Uterus (tissue), 4 donors: ENCODE results near the gene AFF4. TPM values are rescaled to one million over a fixed set of nuclear protein-coding genes. Genes with fewer than 3 reads are reported as not detected.
A peak's percentile ranks its signal among the peaks of the same experiment; 100 is the strongest.
"Not testable (repeated sequence)": the region's sequence is repeated elsewhere in the genome, so short reads cannot be mapped to it uniquely, and the experiment has no call there.

Experiments used
- DNase-seq, 2 donors: peaks; one replicate each; pipeline ENCODE4 v3.0.0-alpha.2; 2019 to 2020
- H3K27ac ChIP-seq, 2 donors: fragments of 200-600 bp; sonication (generic); 1 replicate in 1 of 2; 2 replicates in 1 of 2; pipeline ENCODE4 v1.5.1; 2016 to 2018
- H3K27me3 ChIP-seq, 2 donors: fragments of 200-600 bp; sonication (generic); one replicate each; pipeline ENCODE4 v1.5.1; 2018 to 2019; ENCODE audit warnings: control low read depth in 1 of 2
- H3K36me3 ChIP-seq, 2 donors: fragments of 200-600 bp; sonication (generic); one replicate each; pipeline ENCODE4 v1.5.1; 2019; ENCODE audit warnings: control low read depth in 1 of 2
- H3K4me1 ChIP-seq, 2 donors: fragments of 200-600 bp; sonication (generic); one replicate each; pipeline ENCODE4 v1.5.1; 2018 to 2019; ENCODE audit warnings: control low read depth in 1 of 2
- H3K4me3 ChIP-seq, 2 donors: fragments of 200-600 bp; sonication (generic); 1 replicate in 1 of 2; 2 replicates in 1 of 2; pipeline ENCODE4 v1.5.1; 2018 to 2019; ENCODE audit warnings: mild to moderate bottlenecking in 1 of 2
- H3K9me3 ChIP-seq, 2 donors: fragments of 200-600 bp; sonication (generic); one replicate each; pipeline ENCODE4 v1.5.1; 2019; ENCODE audit warnings: control low read depth in 1 of 2
- POLR2A ChIP-seq, 2 donors: fragments of 450-650 bp; IDR thresholded peaks; one replicate each; pipeline ENCODE4 v1.6.1; 2016; ENCODE audit warnings: antibody characterized with exemption in 2 of 2, mild to moderate bottlenecking in 1 of 2, moderate library complexity in 1 of 2
- intact Hi-C: fragments of 100-400 bp; cut with DNase I; formaldehyde crosslinking; loops from one replicate; pipeline ENCODE4 v1.15.1; 2023; ENCODE audit warnings: low total_unique reads
- total RNA-seq, 4 donors: library from RNA; depleted of rRNA in 3 of 4; stranded (reverse); fragments of >200 nt in 3 of 4; gene quantifications; one replicate each; pipeline versions ENCODE4 v1.1.0 to v1.2.4, GENCODE V29; 2014 to 2023
- TF ChIP-seq, protein P1 (sequence below), 4 experiments: fragments of 200-600 bp in 2 of 4; fragments of 450-650 bp in 2 of 4; sonication (generic) in 2 of 4; IDR thresholded peaks; one replicate each; pipeline ENCODE4 v1.5.1; 2016 to 2019; ENCODE audit warnings: antibody characterized with exemption in 4 of 4, mild to moderate bottlenecking in 2 of 4, moderate library complexity in 1 of 4
- donor health status: DM: yes; HTN: yes; CAD: no.

AFF4 gene
- total RNA-seq, 4 donors from 2014 or later, result 39.1 to 104 (median 66.5) TPM

DNA sequence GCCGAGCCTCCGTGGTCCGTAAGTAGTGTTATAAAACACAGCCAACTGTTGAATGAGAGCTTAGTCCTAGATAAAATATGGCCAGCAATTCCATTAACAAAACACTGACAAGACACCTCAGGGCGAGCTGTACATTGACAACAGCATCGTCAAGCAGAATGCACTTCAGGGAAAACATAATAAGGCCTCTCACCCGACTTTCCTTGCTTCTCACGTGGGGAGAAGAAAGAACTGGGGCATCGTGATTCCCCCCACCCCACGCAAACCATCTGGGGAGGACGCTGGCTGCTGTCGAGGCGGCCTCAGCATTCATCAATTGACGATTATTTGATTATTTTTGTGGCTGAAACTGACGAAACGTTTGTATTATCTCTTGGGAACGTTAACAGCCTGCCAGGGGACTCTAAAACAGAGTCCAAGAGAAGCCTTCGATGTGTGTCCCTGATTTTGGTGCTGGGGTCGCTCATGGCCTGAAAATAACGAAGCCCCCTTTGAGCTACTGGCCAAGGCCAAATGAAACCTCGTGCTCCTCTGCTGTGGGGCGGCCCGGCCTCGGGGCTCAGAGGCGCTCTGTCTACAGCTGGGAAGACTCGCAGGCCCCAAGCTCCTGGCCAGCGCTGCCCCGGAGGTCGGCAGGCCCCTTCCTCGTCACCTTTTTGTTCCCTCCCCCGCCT lies 97.6 kb downstream of the AFF4 start:
- Histone ChIP-seq H3K27me3 (no peaks in the 10 kb centered on the region), H3K4me3 (peak overlapping the region; percentile 73 to 85), H3K27ac (peak overlapping the region; percentile 94 to 97), H3K36me3 (no peaks in the 10 kb centered on the region), H3K4me1 (no peaks in the 10 kb centered on the region), H3K9me3 (no peaks in the 10 kb centered on the region)
- no peak for DNase-seq
- TF ChIP-seq, protein P1, sequence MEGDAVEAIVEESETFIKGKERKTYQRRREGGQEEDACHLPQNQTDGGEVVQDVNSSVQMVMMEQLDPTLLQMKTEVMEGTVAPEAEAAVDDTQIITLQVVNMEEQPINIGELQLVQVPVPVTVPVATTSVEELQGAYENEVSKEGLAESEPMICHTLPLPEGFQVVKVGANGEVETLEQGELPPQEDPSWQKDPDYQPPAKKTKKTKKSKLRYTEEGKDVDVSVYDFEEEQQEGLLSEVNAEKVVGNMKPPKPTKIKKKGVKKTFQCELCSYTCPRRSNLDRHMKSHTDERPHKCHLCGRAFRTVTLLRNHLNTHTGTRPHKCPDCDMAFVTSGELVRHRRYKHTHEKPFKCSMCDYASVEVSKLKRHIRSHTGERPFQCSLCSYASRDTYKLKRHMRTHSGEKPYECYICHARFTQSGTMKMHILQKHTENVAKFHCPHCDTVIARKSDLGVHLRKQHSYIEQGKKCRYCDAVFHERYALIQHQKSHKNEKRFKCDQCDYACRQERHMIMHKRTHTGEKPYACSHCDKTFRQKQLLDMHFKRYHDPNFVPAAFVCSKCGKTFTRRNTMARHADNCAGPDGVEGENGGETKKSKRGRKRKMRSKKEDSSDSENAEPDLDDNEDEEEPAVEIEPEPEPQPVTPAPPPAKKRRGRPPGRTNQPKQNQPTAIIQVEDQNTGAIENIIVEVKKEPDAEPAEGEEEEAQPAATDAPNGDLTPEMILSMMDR (IDR thresholded peaks at IDR 0.05), result no peak
- TF ChIP-seq POLR2A (IDR thresholded peaks at IDR 0.05), result no peak
- intact Hi-C loops, result no loop called here

DNA sequence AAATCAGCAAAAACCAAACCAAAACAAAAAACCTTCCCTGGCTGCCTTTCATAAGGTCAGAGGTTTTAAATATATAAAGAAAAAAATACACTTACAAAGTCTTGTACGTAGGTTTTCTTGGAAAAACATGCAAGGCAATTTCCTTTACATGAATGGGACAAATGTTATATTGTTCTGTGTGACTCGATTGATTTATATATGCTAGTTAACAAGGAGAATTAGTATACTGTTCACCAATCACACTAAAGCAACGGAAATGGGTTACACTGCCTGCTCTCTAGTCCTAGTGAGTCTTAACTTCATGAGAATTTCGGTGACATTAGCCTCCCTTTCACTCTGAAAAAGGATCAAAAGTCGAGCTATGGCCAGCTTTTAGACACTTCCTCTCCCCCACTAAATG lies 102.7 kb downstream of the AFF4 start:
- H3K27me3 ChIP-seq, result no peaks in the 10 kb centered on the region
- H3K36me3 ChIP-seq, result no peaks in the 10 kb centered on the region
- no peaks in the 10 kb centered on the region for H3K4me1 ChIP-seq
- no peaks in the 10 kb centered on the region for H3K9me3 ChIP-seq
- no peak overlapping the region for H3K4me3 ChIP-seq
- TF ChIP-seq POLR2A (IDR thresholded peaks at IDR 0.05), result no peak
- TF ChIP-seq, protein P1 (IDR thresholded peaks at IDR 0.05), result no peak
- H3K27ac ChIP-seq, result no peak overlapping the region
- intact Hi-C loops, result no loop called here
- DNase-seq, result no peak

DNA sequence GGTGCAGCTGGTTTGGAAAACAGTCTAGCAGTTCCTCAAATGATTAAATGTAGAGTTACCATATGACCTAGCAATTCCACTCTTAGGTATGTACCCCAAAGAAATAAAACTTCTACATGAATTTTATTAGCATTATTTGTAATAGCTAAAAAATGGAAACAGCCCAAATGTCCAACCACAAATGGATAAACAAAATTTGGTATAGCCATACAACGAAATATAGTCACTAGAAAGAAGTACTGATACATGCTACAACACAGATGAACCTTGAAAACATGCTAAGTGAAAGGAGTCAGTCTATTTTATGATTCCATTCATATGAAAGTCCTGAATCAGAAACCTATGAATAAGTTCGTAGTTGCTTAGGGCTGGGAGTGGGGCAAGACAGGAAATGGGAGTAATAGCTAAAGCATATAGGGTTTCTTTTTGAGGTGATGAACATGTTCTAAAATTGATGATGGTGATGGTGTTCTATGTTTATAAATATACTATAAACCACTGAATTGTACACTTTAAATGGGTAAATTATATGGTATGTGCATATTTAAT lies 103.5 kb downstream of the AFF4 start:
- no peaks in the 10 kb centered on the region for H3K27me3 ChIP-seq
- H3K9me3 ChIP-seq, result no peaks in the 10 kb centered on the region
- H3K27ac ChIP-seq, result no peak overlapping the region
- no peak for DNase-seq
- intact Hi-C loops, result no loop called here
- TF ChIP-seq, protein P1 (IDR thresholded peaks at IDR 0.05), result no peak
- TF ChIP-seq POLR2A (IDR thresholded peaks at IDR 0.05), result no peak
- H3K4me1 ChIP-seq, result no peaks in the 10 kb centered on the region
- H3K4me3 ChIP-seq, result no peak overlapping the region
- no peaks in the 10 kb centered on the region for H3K36me3 ChIP-seq

DNA sequence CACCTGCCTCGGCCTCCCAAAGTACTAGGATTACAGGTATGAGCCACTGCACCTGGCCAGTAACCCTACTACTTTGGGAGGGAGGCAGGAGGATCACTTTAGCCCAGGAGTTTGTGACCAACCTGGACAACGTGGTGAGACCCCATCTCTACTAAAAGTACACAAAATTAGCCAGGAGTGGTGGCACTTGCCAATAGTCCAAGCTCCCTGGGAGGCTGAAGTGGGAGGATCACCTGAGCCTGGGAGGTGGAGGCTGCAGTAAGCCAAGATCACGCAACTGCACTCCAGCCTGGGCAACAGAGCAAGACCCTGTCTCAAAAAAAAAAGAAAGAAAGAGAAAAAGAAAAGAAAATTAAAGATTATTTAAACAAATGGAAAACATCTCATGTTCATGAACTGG lies 107.4 kb downstream of the AFF4 start:
- Histone ChIP-seq H3K9me3 (no peaks in the 10 kb centered on the region), H3K4me1 (no peaks in the 10 kb centered on the region), H3K27me3 (no peaks in the 10 kb centered on the region), H3K4me3 (no peak overlapping the region), H3K27ac (no peak overlapping the region), H3K36me3 (no peaks in the 10 kb centered on the region)
- TF ChIP-seq, protein P1 (IDR thresholded peaks at IDR 0.05), result no peak
- no peak for TF ChIP-seq POLR2A (IDR thresholded peaks at IDR 0.05)
- intact Hi-C loops, result no loop called here
- DNase-seq, result no peak

DNA sequence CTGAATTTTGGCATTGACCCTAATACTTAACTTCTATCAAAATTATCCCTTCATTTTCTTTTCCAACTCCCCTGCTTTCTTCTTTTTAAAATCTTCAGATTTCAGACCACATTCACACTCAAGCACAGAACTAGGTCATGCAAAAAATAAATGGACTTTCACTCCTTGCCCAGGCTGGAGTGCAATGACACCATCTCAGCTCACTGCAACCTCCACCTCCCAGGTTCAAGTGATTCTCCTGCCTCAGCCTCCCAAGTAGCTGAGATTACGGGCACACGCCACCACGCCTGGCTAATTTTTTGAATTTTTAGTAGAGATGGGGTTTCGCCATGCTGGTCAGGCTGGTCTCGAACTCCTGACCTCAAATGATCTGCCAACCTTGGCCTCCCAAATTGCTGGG lies 108.4 kb downstream of the AFF4 start:
- H3K27ac ChIP-seq, intact Hi-C loops, H3K9me3 ChIP-seq, DNase-seq, H3K36me3 ChIP-seq, H3K4me1 ChIP-seq, H3K27me3 ChIP-seq, H3K4me3 ChIP-seq: not testable (repeated sequence)
